GM18517 (cell line): ENCODE measurements around the gene CLPTM1L.
"Not testable (repeated sequence)": the region's sequence is repeated elsewhere in the genome, so short reads cannot be mapped to it uniquely, and the experiment has no call there.

Source experiments
- ATAC-seq: cut with Tn5 transposase; IDR thresholded peaks from one replicate; pipeline ENCODE4 v1.9.1; 2021; ENCODE audit warnings: mild to moderate bottlenecking, moderate library complexity; ENCODE audit not compliant: unreplicated experiment

The CLPTM1L gene

GRCh38 chr5:1329111-1329579, 15.8 kb downstream of the CLPTM1L start:
- ATAC-seq = no peak

DNA sequence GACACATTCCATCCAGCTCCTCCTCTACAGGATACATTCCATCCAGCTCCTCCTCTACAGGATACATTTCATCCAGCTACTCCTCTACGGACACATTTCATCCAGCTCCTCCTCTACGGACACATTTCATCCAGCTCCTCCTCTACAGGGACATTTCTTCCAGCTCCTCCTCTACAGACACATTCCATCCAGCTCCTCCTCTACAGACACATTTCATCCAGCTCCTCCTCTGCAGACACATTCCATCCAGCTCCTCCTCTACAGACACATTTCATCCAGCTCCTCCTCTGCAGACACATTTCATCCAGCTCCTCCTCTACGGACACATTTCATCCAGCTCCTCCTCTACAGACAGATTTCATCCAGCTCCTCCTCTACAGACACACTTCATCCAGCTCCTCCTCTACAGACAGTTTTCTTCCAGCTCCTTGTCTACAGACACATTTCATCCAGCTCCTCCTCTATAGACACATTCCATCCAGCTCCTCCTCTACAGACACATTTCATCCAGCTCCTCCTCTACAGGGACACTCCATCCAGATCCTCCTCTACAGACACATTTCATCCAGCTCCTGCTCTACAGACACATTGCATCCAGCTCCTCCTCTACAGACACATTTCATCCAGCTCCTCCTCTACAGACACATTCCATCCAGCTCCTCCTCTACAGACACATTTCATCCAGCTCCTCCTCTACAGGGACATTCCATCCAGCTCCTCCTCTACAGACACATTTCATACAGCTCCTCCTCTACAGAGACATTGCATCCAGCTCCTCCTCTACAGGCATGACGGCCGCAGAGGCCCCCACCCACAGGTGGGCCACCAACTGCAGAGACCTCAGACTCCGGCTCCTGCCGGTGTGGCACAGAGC, 16.4 kb downstream of the CLPTM1L start:
- ATAC-seq = not testable (repeated sequence)

DNA sequence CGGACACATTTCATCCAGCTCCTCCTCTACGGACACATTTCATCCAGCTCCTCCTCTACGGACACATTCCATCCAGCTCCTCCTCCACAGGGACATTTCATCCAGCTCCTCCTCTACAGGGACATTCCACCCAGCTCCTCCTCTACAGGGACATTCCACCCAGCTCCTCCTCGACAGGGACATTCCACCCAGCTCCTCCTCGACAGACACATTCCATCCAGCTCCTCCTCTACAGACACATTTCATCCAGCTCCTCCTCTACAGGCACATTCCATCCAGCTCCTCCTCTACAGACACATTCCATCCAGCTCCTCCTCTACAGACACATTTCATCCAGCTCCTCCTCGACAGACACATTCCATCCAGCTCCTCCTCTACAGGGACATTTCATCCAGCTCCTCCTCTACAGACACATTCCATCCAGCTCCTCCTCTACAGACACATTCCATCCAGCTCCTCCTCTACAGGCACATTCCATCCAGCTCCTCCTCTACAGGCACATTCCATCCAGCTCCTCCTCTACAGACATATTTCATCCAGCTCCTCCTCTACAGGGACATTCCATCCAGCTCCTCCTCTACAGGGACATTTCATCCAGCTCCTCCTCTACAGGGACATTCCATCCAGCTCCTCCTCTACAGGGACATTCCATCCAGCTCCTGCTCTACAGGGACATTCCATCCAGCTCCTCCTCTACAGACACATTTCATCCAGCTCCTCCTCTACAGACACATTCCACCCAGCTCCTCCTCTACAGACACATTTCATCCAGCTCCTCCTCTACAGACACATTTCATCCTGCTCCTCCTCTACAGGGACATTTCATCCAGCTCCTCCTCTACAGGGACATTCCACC, 17.8 kb downstream of the CLPTM1L start:
- ATAC-seq = not testable (repeated sequence)

- ATAC-seq = not testable (repeated sequence)
Observed at GRCh38 chr5:1326532-1326875, 18.4 kb downstream of the CLPTM1L start.

DNA sequence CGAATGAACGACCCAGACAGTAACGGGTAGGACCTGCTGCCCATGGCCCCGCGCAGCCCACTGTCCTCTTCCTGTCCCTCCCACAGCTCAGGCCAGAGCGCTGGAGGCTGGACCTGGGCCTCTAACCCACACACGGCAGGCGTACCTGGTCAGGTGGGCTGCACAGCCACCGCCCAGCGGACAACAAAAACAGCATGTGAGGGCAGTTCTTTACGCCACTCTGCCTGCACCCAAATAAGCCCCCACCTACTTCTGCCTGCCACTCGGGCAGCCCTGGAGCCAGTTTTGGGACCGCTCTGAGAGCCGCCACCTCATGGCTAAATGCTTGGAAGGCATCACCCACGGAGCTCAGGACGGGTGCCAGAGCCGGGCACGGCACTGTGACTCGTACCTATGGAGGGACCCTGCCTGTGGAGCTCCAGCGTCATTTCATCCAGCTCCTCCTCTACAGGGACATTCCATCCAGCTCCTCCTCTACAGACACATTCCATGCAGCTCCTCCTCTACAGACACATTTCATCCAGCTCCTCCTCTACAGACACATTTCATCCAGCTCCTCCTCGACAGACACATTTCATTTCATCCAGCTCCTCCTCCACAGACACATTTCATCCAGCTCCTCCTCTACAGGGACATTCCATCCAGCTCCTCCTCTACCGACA, 18.9 kb downstream of the CLPTM1L start:
- no peak for ATAC-seq

DNA sequence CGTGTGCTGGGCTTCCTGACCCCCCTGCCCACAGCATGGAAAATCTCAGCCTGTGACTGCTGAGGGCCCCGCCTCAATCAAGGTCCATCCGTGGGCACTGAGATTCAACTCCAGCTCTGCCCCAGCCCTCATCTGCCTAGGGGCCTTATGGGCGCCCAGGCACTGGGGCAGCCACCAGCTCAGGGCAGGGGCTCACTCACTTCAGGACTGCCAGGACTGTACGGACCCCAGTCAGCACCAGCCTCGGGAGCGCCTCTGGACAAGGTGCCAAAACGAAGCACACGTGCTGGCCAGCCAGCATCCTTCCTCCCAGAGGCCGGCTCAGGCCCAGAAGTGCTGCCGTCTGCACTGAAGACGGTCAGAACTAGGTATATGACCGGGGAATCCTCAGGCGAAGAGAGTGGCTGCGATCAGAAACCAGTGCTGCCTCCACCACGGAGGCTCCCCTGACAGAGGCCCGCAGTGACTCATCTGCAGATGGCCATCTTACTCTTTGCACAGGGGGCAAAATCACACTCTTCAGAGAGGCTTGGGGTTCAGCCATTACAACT, 19.6 kb downstream of the CLPTM1L start:
- no peak for ATAC-seq

- no peak for ATAC-seq
Observed at GRCh38 chr5:1324719-1325190, 20.1 kb downstream of the CLPTM1L start.

DNA sequence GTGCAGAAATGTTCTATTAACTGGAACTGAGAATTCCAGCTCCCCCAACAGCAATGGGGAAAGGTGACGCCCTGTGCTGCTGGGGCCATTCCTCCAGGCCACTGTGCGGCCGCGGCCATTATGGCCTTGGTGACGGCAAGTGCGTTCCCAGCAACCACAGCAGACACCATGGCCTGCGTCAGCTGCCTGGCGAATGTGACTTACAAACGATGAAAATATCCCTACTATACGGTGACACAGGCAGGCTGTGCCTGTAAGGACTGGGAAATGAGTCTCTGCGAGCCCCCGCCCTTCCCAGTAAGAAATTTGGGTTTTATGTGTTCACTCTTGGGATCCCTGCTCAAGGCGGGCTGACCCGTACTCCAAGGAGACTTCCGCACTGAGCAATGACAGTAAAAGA, 20.6 kb downstream of the CLPTM1L start:
- no peak for ATAC-seq

DNA sequence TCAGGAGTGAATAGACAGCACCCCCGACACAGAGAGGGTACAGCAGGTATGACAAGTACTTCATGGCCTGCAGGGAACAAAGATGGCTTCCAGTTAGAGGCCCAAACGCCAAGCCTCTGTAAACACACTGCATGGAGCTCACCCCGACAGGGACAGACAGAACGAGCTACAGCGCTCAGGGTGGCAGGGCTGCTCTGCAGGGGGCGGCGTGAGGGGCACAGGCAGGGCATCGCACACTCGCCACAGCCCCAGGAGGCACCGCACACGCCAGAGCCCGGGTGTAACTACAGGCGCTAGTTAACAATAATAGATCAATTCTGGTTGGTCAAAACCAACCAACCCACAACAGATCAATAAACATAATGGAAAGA, 21.1 kb downstream of the CLPTM1L start:
- no peak for ATAC-seq

DNA sequence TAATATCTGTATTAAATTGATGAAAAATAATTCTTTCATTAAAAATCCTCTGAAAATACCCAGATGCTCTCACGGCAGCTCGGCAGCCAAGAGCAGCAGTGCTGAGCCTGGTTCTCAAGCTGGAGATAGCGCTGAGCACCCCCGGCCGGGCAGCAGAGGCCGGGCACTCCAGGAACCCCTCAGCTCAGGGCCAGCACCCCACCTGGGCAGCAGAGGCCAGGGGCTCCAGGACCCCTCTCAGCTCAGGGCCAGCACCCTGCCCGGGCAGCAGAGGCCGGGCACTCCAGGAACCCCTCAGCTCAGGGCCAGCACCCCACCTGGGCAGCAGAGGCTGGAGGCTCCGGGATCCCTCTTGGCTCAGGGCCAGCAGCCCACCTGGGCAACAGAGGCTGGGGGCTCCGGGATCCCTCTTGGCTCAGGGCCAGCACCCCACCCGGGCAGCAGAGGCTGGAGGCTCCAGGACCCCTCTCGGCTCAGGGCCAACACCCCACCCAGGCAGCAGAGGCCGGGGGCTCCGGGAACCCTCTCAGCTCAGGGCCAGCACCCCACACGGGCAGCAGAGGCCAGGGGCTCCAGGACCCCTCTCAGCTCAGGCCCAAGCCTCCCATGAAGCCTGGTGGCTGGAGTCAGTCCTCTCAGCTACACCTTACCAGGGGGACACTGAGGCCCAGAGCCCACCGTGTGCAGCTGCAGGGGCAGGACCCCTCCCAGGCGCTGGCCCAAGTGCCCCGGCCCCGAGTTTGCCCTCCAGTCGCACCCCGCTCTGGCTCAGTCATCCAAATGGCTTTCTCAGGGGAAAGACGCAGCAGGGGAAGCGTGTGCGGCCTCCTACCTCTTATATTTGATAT, 21.7 kb downstream of the CLPTM1L start:
- no peak for ATAC-seq

GRCh38 chr5:1322036-1322900, 22.6 kb downstream of the CLPTM1L start:
- ATAC-seq = no peak

DNA sequence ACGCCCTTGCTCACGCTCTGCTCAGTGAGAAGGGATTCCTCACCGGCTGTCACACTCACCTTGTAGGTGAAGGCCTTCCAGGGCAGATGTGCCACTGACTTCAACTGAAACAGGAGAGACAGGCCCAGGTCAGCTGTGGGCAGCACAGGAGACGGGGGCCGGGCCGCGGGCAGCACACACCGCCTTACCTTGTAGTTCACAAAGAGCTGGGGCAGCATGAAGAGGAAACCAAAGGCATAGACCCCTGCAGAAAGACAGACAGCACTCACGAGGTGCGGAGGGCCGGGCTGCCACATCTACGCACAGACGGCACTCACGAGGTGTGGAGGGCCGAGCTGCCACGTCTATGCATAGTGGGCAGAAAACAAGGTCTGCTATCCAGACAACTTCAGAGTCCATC, 23.3 kb downstream of the CLPTM1L start:
- no peak for ATAC-seq

DNA sequence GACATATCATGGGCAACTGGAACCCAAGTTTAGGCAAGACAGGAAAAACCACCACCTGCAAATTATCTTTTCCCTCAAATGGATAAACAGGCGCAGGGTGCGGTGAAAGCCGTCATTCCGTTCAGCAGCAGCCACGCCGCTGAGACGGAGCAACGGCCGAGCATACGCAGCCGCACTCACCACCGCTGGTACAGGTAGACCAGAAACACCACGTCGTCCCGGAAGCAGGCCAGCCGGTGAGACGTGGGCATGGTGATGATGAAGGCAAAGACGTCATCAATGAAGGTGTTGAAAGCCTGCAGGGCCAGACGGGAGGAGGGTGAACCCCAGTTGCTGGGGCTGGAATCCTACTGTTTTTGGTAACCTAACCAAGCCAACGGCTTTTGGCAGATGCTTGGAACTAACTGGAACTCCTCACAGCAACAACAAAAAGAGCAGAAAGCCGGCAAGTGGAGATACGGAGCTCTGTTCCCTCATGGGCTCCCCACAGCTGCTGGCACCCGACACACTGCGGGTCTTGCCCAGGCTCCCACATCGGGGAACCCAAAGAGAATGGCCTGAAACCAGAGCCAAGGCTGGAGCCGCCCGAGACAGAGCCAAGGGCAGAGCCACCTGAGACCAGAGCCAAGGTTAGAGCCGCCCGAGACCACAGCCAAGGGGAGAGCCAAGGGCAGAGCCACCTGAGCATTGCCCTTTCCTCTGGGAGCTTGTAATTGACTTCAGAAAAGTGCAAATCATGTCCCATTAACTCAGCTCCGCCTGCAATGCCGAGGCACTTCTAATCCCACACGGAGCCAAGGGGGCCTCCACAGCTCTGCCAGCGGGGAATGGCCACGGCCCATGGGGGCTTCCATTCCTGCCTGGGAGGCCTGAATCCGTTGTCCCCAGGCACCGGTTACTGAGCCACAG, 24.2 kb downstream of the CLPTM1L start:
- ATAC-seq = no peak

DNA sequence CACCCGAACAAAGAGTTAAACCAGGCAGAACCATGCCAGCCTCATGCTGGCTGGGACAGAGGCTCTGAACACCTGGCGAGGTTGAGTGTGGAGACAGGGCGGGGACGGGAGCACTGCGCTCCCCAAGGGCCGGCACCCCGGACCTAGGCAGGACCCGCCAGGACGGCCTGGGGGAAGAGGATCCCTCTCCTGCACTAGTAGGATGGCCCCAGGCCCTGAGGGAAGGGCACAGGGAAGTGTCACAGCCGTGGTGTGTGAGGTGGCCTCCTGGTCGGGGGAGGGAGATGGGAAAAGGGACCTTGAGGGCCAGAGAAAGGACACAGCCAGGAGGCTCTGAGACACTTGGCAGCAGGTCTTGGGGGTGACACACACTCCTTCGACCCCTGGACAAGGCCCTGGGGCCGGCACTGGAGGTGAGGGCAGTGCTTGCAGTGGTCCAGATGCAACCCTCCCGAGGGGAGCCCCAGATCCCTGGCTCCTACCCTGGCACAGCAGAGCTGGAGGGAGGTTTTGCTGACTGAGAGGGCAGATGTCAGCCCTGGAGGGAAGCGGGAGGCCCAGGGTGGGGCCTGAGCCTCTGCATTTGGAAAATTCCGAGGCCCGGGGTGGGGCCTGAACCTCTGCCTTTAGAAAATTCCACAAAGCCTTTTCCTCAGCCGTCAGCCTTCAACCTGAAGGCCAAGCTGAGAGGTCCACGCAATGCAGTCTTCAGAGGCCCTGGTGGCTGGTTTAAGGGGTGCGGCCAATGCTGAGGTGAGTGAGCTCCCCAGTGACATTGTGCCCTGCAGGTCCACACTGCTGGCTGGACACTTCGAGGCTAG, 25.3 kb downstream of the CLPTM1L start:
- ATAC-seq = no peak

DNA sequence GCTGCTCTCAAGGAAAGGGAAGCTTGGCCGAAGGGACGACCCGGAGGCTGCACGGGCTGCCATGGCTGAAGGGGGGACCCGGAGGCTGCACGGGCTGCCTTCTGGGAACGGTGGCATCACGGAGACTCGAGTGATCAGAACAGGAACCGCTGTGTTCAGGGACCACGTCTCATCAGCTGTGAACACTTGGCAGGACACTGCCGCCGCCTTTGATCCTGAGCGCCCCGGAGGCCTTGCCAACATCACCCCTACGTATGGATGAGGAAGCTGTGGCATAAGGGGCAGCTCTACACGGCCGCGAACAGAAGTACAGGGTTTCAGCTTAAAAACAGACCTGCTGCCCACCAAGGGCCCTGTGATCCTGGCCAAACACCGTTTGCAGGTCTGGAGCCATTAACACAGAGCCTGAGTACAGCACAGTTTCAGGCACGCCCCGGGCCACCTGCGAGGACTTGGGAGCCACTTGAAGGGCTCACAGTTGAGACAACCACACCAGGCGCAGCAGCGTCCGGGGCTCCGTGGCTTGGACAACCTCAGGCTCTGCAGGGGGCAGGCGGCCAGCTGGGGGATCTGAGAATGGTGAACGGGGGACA, 26.1 kb downstream of the CLPTM1L start:
- ATAC-seq = no peak

DNA sequence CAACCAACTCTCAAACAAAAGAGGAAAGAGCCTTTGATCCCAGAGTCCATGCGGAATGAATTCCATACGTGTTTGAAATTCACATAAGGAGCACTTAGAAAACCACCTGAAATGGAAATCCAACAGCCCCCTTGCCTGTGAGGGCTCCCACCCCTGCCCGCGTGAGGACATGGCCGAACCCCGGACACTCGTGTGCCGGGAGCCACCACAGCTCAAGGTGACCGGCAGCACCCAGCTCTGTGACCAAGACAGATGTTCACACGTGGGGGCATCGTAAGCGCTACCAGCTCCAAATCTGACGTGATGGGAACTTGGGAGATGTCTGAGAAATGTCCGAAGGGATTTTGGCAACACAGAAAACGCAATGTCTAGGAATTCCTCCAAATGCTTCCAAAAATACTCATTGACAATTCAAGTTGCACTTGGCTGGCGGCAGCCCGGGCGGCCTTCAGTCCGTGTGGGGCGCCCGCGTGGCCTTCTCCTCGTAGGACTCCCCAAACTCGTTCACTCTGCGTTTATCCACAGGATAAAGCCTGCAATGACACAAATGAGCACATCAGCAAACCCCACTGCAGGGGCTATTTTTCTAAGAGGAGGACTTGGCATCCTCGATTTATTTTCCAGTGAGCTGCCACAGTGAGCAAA, 26.9 kb downstream of the CLPTM1L start:
- no peak for ATAC-seq
